Stimulated activated CD8-positive, alpha-beta memory T cell treated with anti-CD3 and anti-CD28 coated beads, Interleukin-12 subunit alpha, Interleukin-12 subunit beta, amount 100 ng/mL, for 4 hours (primary cell): Measurements from ENCODE around the gene CNOT1.

Experiments
- DNase-seq: peaks from one replicate; pipeline ENCODE4 v3.0.0-alpha.2; 2020; ENCODE audit warnings: low read depth

Gene CNOT1

DNA sequence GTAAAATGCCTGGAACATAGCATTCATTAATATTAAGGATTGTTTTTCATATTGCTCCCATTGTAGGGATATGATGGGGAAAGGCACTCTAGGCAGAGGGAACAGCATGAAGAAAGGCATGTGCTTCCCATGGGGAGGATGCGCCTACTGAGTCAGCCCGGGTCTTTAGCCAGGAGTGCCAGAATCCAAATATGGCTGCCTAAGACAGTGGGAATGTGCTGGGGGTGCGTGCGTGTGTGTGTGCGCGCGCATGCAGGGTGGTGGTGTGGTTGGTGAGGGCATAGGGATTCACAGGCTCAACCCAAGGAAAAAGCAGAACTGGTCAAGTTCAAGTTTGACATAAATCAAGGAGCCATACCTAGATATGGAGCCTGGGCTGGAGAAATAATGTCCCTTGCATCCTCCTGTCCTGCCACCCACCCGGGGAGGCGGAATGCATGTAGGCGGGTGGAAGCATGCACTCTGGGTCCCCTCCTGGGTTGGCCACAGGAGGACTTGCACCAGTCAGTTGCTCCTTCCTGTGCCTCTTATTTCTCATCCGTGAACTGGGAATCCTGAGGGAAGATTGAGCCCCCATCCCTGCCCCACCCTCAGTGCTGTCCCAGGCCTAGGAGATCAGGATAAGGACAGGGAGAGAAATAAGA, 148.3 kb downstream of the CNOT1 start:
- DNase-seq = no peak

DNA sequence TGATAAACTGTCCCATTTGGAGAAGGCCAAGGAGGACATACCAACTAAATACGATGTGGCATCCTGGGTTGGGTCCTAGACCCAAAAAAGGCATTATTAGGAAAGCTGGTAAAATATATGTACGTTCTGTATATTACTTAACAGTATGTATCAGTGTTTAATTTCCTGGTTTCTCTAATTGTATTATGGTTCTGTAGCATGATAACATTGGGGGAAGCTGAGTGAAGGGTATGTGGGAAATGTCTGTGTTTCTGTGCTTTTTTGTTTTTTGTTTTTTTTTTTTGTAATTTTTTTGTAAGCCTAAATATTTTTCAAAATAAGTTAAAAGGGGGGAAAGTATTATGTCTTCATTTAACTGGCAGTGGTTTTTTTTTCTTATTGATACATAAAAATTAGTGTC, 151.2 kb downstream of the CNOT1 start:
- no peak for DNase-seq

DNA sequence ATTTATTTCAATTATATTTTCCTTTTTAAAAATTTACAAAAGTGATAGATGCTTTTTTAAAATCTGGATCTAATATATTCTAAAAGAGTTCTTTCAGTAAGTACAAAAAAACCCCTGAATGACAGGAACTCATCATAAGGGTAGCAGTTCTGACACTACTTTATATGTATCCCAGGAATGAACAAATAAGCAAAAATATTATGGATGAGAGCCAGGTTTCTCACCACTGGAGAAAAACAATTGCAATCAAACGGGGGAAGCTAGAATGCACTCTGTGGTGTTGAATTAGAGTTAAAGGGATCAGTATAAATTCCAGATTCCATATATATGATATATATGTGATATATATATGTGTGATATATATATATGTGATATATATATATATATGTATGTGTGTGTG, 152.8 kb downstream of the CNOT1 start:
- DNase-seq = no peak

DNA sequence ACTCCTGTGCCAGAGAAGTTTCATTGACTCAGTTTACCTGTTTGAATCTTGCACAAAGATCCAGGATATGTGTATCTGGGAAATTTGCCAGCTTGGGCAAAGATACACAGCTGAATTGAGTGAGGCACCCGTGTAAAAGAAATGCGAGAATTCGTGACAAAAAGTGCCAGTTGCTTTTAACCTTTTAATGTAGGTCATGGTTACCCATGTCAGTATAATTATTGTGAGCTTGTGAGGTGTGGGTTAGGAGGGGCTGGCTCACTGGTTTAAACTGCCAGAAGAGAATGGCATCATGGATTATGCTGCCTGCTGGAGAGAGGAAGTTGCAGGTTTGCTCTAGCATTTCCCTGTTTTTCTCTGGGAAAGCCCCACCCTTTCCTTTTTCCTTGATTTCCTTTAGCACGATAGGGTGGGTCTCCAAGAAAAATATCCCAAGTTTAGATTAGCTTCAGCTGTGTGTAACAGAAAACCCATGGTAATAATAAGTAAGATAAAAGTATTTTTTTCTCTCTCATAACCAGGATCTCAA, 154.5 kb downstream of the CNOT1 start:
- DNase-seq = no peak

DNA sequence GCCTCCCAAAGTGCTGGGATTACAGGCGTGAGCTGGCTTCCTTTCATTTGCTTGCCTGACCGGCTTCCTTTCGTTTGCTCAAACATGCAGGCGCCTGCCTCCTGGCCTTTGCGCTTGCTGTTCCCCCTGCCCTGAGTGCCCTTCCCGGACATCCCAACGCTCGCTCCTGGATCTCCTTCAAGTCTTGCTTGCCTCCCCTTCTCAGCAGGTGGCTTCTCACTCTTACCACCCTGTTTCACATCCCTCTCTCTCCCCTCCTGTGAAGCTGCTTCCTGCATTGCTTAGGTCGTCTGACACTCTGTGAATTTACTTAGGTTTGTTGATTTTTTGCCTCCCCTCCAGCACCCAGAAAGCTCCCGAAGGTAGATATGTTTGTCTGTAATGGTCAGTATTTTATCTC, 155.3 kb downstream of the CNOT1 start:
- no peak for DNase-seq

DNA sequence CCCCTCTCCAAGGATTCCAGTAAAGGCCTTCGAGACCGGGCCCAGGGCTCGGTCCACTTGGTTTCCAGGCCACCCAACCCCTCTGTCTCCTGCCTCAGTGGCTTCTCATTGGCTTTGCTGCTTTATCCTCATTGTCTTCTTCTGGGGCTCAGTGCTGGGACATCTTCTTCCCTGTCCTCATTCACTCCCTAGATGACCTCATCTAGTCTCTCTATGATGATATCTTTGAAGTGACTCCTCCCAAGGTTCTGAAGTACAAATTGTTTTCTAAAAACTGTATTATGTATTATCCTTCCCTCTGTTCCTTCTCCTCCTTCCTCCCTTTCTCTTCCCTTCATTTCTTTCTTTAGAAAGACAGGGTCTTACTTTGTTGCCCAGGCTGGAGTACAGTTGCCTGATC, 156.8 kb downstream of the CNOT1 start:
- no peak for DNase-seq

DNA sequence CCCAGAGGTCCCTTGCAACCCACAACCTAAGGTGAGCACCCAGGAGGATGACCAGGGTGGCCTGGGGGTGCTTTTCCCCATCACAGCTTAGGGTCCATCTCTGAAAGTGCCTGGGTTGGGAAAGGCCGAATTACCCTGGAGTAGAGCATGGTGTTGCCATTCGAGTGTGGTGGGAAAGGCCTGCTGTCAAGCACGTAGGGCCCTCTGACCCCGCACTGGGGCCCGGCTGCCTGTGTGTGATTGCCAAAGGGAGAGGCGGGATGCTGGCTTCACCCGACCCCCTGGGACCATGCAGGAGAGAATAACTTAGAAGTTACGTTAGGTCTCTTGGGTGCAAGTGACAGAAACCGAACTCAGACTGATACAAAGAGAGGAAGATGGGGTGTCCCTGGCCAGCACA, 157.4 kb downstream of the CNOT1 start:
- DNase-seq = no peak

DNA sequence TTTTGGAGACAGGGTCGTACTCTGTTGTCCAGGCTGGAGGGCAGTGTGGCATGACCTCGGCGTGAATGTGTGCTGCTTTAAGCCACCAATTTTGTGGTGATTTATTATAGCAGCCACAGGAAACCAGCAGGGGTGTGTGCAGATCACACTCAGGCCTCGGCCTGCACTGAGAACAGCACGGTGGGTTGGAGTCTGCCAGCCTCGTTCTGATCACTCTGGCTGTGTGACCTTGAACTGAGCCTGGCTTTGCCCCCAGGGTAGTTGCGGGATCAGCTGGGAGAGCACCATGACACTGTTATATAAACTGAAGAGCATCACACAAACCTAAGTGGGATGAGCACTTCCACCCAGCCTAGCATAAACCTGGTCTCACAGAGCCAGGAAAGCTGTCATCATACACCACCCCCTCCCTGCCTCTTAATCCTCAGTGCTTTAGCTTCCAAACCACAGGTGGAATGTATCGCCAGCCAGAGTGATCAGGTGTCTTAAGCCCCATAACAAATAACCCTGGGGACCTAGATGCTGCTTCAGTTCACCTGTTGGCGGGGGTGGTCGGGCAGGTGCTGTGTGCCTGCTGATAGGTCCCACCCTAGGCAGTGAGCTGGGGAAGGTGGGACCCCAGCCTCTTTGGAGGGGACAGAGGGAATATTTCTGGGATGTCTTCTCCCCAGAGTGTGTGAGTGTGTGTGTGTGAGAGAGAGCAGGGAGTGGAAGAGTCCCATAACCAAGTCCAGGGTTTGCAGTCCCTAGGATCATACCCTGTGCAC, 158.2 kb downstream of the CNOT1 start:
- no peak for DNase-seq
